Small intestine (tissue), 7 donors: ENCODE measurements around the gene DICER1. TPM values are rescaled to one million over a fixed set of nuclear protein-coding genes. Genes with fewer than 3 reads are reported as not detected.

Experiments used
- DNase-seq, 2 donors: peaks; one replicate each; pipeline versions ENCODE4 v3.0.0 to v3.0.0-alpha.2; 2013
- FAIRE-seq: peaks from 2 replicates; lab custom pipeline; 2012; peaks lifted over from hg19 to GRCh38; lab: Jason Lieb, UNC
- H3K27ac ChIP-seq, 3 donors: one replicate each; pipeline ENCODE4 v1.5.1; 2013; ENCODE audit warnings: low read length in 2 of 3, mild to moderate bottlenecking in 2 of 3, control low read depth in 1 of 3, inconsistent platforms in 1 of 3, low read depth in 1 of 3, moderate library complexity in 1 of 3
- H3K27me3 ChIP-seq, 3 donors: one replicate each; pipeline ENCODE4 v1.6.1; 2013; ENCODE audit warnings: low read length in 3 of 3, inconsistent platforms in 1 of 3; ENCODE audit not compliant: control insufficient read depth in 3 of 3, insufficient read depth in 3 of 3
- H3K36me3 ChIP-seq, 3 donors: one replicate each; pipeline ENCODE4 v1.6.1; 2013; ENCODE audit warnings: low read length in 3 of 3, inconsistent platforms in 1 of 3, low read depth in 1 of 3, mild to moderate bottlenecking in 1 of 3, moderate library complexity in 1 of 3; ENCODE audit not compliant: control insufficient read depth in 3 of 3, insufficient read depth in 2 of 3
- H3K4me1 ChIP-seq, 3 donors: one replicate each; pipeline ENCODE4 v1.6.1; 2013; ENCODE audit warnings: low read length in 2 of 3, inconsistent platforms in 1 of 3, low read depth in 1 of 3, mild to moderate bottlenecking in 1 of 3, moderate library complexity in 1 of 3; ENCODE audit not compliant: control insufficient read depth in 3 of 3, insufficient read depth in 2 of 3
- H3K4me3 ChIP-seq, 3 donors: one replicate each; pipeline ENCODE4 v1.5.1; 2013; ENCODE audit warnings: low read length in 3 of 3, control low read depth in 1 of 3, inconsistent platforms in 1 of 3, low read depth in 1 of 3, mild to moderate bottlenecking in 1 of 3, moderate library complexity in 1 of 3
- H3K9me3 ChIP-seq, 2 donors: one replicate each; pipeline ENCODE4 v1.6.1; 2013; ENCODE audit warnings: low read depth in 1 of 2, low read length in 1 of 2; ENCODE audit not compliant: control insufficient read depth in 2 of 2, insufficient read depth in 1 of 2
- WGBS, 3 donors: extraction: QIAGEN DNeasy Blood & Tissue Kit; methylation state at CpG; one replicate each; pipeline ENCODE4 v1.1.7; 2013; 5-methylcytosine and 5-hydroxymethylcytosine counted together
- polyA plus RNA-seq, 4 donors: library from polyadenylated mRNA; stranded (reverse) in 3 of 4; unstranded in 1 of 4; fragments of 200-250 nt in 3 of 4; fragments of 120-200 nt in 1 of 4; gene quantifications; one replicate each; pipeline versions ENCODE4 v1.2.1 to v1.2.3, GENCODE V29; 2013
- donor health status: healthy with polysubstance abuse.
- donor health status: control.
- donor health status: control.
- donor health status: Bipolar disorder and iron deficiency.
- donor health status: healthy.

Gene DICER1
- polyA plus RNA-seq, 4 donors, result 7.3 to 30.7 (median 8.1) TPM

DNA sequence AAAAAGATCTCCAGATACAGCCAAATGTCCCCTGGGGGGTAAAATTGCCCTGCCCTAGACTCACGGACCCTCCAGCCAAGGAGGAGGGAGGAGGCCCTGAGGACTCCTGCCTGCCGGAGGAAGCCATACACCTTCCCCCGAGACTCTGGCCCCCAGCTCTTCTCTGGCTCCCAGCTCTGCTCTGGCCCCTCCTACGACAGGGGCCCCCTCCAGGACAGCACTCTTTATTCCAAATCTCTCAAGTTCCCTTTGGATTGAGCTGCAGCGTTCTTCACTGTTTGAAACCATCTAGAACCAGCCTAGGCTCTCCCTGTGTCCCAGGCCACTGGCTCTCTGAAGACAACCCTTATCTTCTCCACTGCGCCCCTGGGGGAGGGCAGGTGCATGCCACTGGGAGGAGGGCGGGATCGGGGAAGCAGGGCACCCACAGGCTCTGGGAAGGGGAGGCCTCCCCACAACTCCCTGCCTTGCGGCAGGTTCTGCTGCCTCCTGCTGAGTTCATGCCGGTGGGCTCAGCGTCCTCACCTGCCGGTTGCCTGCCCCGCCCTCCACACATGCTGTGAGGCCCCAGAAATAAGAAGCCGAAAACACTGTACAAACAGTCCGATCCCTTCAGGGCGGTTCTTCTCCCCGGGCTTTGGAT is 112.7 kb downstream of the DICER1 start:
- Histone ChIP-seq H3K36me3 (no peaks in the 10 kb centered on the region), H3K4me3 (no peak overlapping the region), H3K9me3 (peaks cover 0 to 2% of the 10 kb centered on the region in 2 donors), H3K4me1 (no peaks in the 10 kb centered on the region), H3K27me3 (no peaks in the 10 kb centered on the region), H3K27ac (no peak overlapping the region)
- WGBS, 3 donors, result 45 to 69% (median 63%) methylated on average over 16 to 17 of the region's 17 CpGs
- FAIRE-seq, result no peak
- no peak for DNase-seq

DNA sequence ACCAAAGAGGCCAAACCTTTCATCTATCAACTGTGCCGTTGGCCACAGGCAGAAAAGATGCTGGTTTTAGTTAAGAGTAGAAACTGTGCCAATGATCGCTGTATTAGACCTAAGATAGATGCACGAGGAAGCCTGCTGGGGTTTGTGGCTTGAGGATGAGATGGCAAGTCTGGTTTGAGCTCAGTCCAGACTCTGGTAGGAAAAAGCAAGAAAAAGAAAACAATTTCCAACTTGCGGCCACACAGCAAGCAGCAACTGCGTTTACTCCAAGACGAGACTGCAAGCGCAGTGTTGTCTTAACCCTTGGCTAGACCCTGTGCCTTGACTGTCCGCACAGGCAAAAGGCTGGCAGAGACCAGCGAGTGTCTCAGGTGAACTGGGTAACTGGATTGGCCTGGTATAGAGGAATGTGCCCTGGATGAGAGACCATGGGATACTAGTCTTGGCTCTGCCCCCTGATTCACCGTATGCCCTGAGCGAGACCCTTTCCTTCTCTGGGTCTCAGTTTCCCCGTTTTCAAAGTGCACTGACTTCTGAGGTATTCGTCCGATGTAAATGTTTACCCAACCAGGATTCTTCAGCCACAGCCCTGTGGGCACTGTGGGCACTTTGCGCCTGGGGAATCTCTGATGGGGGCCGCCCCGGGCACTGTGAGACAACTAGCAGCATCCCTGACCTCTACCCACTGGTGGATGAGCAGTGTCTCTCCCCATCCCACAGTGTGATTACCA is 113.4 kb downstream of the DICER1 start:
- 82 to 90% (median 83%) methylated on average over 17 of the region's 17 CpGs for WGBS, 3 donors
- peaks cover 0 to 2% of the 10 kb centered on the region in 2 donors for H3K9me3 ChIP-seq
- no peak for FAIRE-seq
- H3K27me3 ChIP-seq, result no peaks in the 10 kb centered on the region
- H3K4me1 ChIP-seq, result no peaks in the 10 kb centered on the region
- no peak overlapping the region for H3K4me3 ChIP-seq
- H3K27ac ChIP-seq, result no peak overlapping the region
- no peak for DNase-seq
- no peaks in the 10 kb centered on the region for H3K36me3 ChIP-seq

DNA sequence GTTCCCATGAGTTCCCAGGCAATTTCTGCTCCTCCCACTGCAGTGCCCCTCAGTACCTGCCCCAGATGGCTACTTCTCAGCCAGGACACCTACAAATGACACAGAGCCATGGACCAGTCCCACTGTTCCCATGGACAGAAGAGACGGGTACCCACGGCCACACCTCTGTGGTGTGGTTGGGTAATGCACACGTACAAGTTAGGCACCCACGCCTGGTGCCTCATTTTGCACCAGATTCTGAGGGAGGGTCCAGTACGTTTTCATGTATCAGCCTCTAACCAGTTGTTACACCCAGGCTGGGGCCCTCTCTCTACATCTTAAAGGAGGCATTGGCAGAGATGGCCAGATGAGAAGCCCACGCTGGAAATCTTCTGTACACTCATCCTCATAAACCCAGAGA is 114.0 kb downstream of the DICER1 start:
- H3K4me1 ChIP-seq, result no peaks in the 10 kb centered on the region
- no peak overlapping the region for H3K4me3 ChIP-seq
- no peak for FAIRE-seq
- H3K9me3 ChIP-seq, result peaks cover 0 to 2% of the 10 kb centered on the region in 2 donors
- WGBS, 3 donors, result 83 to 88% (median 88%) methylated on average over 6 of the region's 6 CpGs
- H3K36me3 ChIP-seq, result no peaks in the 10 kb centered on the region
- H3K27me3 ChIP-seq, result no peaks in the 10 kb centered on the region
- no peak overlapping the region for H3K27ac ChIP-seq
- no peak for DNase-seq

DNA sequence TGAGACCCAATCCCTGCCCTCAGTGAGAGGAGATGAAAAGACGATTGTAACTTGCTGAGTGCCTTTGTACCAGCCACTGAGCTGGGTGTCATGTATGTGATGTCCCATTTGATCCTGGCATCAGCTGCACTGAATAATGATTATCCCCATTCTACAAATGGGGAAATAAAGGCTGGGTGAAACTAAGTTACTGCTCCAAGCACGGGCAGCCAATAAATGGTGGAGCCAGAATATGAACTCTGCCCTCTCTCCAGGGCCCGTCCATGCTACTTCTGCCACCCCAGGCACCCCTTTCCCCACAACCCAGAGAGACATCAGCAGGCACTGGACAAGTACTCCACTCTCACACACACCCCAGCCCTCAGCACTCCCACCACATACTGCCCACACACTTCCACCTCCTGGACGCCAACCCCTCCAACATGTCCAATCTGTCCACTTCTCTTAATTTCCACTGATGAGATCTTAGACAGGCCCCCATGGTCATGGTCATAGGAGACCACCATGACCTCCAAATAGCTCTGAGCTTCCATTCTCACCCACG is 115.8 kb downstream of the DICER1 start:
- DNase-seq, result no peak
- H3K4me3 ChIP-seq, result no peak overlapping the region
- WGBS, 3 donors, result 63 to 82% (median 66%) methylated on average over 5 of the region's 5 CpGs
- H3K27me3 ChIP-seq, result peaks cover 0 to 3% (median 0%) of the 10 kb centered on the region in 3 donors
- H3K9me3 ChIP-seq, result no peaks in the 10 kb centered on the region
- H3K27ac ChIP-seq, result no peak overlapping the region
- no peak for FAIRE-seq
- no peaks in the 10 kb centered on the region for H3K4me1 ChIP-seq
- H3K36me3 ChIP-seq, result no peaks in the 10 kb centered on the region

DNA sequence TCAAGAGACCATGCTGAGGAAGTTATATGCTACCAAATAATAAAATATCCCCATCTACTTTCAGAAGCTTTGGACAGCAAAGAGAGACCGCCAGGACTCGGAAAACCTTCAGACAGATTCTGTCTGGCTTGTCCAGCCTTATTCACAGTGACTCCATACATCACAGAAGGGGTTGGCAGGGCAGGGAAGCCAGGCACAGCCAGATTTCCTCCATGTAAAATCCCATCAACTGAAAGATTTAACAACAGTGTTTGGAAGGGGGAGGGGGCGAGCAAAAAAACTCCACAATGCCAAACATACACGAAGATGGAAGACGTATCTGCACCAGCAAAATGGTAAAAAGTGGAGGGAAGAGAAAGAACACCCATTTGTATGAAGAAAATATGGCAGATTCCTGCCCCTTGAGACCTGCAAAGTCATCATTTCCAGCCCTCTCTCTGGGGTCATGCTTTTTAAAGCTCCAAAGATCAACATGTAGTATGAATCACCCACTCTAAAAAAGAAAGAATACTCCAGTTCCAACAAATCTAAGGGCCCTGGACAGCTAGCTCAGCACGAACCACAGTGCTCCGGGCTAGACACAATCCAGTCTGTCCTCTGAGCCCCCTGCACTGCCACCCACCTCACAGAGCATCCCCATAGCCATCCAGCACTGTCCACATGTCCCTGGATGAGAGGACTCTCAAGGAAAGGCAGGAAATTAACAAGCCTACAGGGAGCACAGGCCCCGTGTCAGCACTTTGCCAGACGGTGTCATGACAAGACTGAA is 116.4 kb downstream of the DICER1 start:
- Histone ChIP-seq H3K27ac (peak overlapping the region in 1 of 3 donors; percentile 22), H3K4me3 (no peak overlapping the region), H3K4me1 (no peaks in the 10 kb centered on the region), H3K27me3 (peaks cover 0 to 3% (median 0%) of the 10 kb centered on the region in 3 donors), H3K36me3 (no peaks in the 10 kb centered on the region), H3K9me3 (no peaks in the 10 kb centered on the region)
- DNase-seq (no peak), FAIRE-seq (no peak)
- WGBS, 3 donors, result 63 to 82% (median 77%) methylated on average over 9 of the region's 9 CpGs

DNA sequence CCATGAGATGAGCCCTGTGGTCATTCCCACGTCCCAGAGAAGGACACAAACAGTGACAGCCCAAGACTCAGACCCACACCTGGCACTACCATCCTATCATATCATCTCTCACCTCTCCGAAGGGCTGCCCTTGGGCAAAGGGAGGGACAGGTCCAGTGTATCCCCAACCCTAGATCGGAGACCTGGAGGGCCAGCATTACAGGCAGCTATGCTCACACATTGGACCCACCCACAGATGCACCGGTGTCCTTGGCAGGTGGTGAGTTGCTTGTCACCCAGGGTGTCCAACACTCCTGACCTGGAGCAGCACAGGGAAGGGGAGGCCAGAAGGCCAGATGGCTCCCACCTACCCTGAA is 117.4 kb downstream of the DICER1 start:
- no peaks in the 10 kb centered on the region for H3K9me3 ChIP-seq
- FAIRE-seq (no peak), DNase-seq (no peak)
- H3K27ac ChIP-seq, result no peak overlapping the region
- H3K36me3 ChIP-seq, result no peaks in the 10 kb centered on the region
- 69 to 86% (median 74%) methylated on average over 4 of the region's 4 CpGs for WGBS, 3 donors
- H3K27me3 ChIP-seq, result peaks cover 0 to 3% (median 0%) of the 10 kb centered on the region in 3 donors
- H3K4me3 ChIP-seq, result no peak overlapping the region
- no peaks in the 10 kb centered on the region for H3K4me1 ChIP-seq

DNA sequence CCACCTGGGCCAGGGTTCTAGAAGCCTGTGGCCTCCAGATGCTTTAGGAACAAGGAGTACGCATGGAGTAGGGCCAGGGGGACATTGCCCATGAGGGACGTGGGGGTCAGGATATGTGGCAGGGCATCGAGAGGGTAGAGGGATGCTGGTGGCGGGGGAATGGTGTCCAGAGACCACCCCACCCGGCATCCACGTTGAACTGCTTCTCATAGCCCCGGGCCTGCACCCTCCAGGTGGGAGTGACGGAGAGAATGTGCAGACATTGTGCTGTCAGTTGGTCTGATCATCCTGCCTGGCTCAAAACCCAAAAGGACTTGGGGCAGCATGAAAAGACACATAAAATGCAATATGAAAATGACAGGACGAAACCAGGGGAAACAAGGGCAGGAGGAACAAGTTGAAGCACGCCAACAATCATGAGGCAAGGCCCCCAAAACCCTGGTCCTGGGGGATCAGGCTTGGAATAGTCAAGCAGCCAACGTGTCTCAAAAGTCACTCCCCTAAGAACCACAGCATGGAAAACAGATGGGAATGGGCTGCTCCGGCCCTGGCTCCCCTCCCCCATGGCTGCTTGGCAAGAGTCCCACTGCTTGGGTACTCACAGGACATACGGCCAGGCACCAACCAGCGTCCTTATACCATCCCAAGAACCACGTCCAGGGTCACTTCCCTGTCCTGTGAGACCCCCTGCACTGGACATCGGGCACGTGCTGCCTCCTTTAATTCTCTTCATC is 117.9 kb downstream of the DICER1 start:
- FAIRE-seq (no peak), DNase-seq (no peak)
- peaks cover 0 to 3% (median 0%) of the 10 kb centered on the region in 3 donors for H3K27me3 ChIP-seq
- H3K27ac ChIP-seq, result no peak overlapping the region
- no peak overlapping the region for H3K4me3 ChIP-seq
- H3K36me3 ChIP-seq, result no peaks in the 10 kb centered on the region
- H3K4me1 ChIP-seq, result no peaks in the 10 kb centered on the region
- WGBS, 3 donors, result 74 to 82% (median 78%) methylated on average over 17 of the region's 17 CpGs
- H3K9me3 ChIP-seq, result no peaks in the 10 kb centered on the region
